ENCODE measurements around the gene NOX4.
"Not testable (repeated sequence)": the region's sequence is repeated elsewhere in the genome, so short reads cannot be mapped to it uniquely, and the experiment has no call there.

DNA sequence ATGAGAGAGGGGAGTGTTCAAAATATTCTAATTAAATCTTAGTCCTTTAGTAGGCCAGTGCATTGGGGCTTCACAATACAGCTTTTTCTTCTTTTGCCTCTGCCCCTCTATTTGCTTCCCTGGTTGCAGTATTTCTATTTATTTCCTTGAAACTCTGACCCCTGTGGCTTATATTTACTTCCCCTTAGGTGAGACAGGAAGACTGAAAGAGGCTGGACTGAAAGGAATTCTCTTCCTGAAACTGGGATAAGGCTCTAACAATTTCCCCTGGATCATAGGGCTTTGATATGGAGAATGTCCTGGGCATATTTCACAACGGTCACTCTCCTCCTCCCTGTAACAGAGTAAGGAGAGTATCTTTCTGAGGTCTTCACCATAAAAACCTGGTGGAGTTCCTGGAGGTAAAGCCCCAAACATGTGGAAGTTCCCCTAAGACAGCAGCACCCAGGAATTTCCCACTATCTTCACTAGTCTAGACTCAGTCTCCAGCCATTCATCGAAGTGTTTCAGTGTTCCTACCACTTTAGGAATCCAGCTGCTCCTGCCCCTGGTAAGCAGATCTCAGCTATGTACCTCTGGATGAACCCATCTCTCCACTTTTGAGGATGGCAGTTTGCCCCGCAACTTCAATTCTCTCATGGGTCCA, 210.0 kb downstream of the NOX4 start:
- not testable (repeated sequence) for TF ChIP-seq POLR2A, POLR2AphosphoS5, EP300 (IDR thresholded peaks at IDR 0.05)
- TF ChIP-seq, protein P1, sequence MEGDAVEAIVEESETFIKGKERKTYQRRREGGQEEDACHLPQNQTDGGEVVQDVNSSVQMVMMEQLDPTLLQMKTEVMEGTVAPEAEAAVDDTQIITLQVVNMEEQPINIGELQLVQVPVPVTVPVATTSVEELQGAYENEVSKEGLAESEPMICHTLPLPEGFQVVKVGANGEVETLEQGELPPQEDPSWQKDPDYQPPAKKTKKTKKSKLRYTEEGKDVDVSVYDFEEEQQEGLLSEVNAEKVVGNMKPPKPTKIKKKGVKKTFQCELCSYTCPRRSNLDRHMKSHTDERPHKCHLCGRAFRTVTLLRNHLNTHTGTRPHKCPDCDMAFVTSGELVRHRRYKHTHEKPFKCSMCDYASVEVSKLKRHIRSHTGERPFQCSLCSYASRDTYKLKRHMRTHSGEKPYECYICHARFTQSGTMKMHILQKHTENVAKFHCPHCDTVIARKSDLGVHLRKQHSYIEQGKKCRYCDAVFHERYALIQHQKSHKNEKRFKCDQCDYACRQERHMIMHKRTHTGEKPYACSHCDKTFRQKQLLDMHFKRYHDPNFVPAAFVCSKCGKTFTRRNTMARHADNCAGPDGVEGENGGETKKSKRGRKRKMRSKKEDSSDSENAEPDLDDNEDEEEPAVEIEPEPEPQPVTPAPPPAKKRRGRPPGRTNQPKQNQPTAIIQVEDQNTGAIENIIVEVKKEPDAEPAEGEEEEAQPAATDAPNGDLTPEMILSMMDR (IDR thresholded peaks at IDR 0.05), result not testable (repeated sequence)
